IPS-15b (cell line): ENCODE measurements around the gene CLEC16A.

Experiments used
- H3K27me3 ChIP-seq: one replicate; pipeline ENCODE4 v1.6.1; 2013; ENCODE audit warnings: low read length; ENCODE audit not compliant: control insufficient read depth, insufficient read depth
- H3K36me3 ChIP-seq: one replicate; pipeline ENCODE4 v1.6.1; 2013; ENCODE audit warnings: low read length; ENCODE audit not compliant: control insufficient read depth, insufficient read depth
- H3K4me1 ChIP-seq: one replicate; pipeline ENCODE4 v1.6.1; 2013; ENCODE audit warnings: mild to moderate bottlenecking, low read length; ENCODE audit not compliant: control insufficient read depth, insufficient read depth
- H3K4me3 ChIP-seq: one replicate; pipeline ENCODE4 v1.5.1; 2013; ENCODE audit warnings: low read depth, low read length
- H3K9ac ChIP-seq: one replicate; pipeline ENCODE4 v1.6.1; 2013; ENCODE audit warnings: low read depth, mild to moderate bottlenecking, low read length
- H3K9me3 ChIP-seq: one replicate; pipeline ENCODE4 v1.6.1; 2013; ENCODE audit warnings: mild to moderate bottlenecking, low read length; ENCODE audit not compliant: control insufficient read depth, insufficient read depth

The CLEC16A gene

GRCh38 chr16:11145173-11145818 is 200.9 kb downstream of the CLEC16A start:
- no peaks in the 10 kb centered on the region for H3K9me3 ChIP-seq
- no peak overlapping the region for H3K9ac ChIP-seq
- H3K27me3 ChIP-seq: no peaks in the 10 kb centered on the region
- no peaks in the 10 kb centered on the region for H3K36me3 ChIP-seq
- no peak overlapping the region for H3K4me3 ChIP-seq
- H3K4me1 ChIP-seq: peaks cover 2% of the 10 kb centered on the region

GRCh38 chr16:11145819-11146211 is 201.5 kb downstream of the CLEC16A start:
- Histone ChIP-seq H3K4me1 (no peaks in the 10 kb centered on the region), H3K9ac (no peak overlapping the region), H3K9me3 (no peaks in the 10 kb centered on the region), H3K4me3 (no peak overlapping the region), H3K36me3 (no peaks in the 10 kb centered on the region), H3K27me3 (no peaks in the 10 kb centered on the region)

- Histone ChIP-seq H3K27me3 (no peaks in the 10 kb centered on the region), H3K9me3 (no peaks in the 10 kb centered on the region), H3K4me3 (no peak overlapping the region), H3K4me1 (no peaks in the 10 kb centered on the region), H3K9ac (no peak overlapping the region), H3K36me3 (no peaks in the 10 kb centered on the region)
Observed at GRCh38 chr16:11147033-11147753, 202.8 kb downstream of the CLEC16A start.

GRCh38 chr16:11147754-11148444 is 203.5 kb downstream of the CLEC16A start:
- no peaks in the 10 kb centered on the region for H3K36me3 ChIP-seq
- no peak overlapping the region for H3K9ac ChIP-seq
- no peaks in the 10 kb centered on the region for H3K4me1 ChIP-seq
- H3K4me3 ChIP-seq: no peak overlapping the region
- no peaks in the 10 kb centered on the region for H3K27me3 ChIP-seq
- H3K9me3 ChIP-seq: no peaks in the 10 kb centered on the region

GRCh38 chr16:11149011-11149616 is 204.8 kb downstream of the CLEC16A start:
- Histone ChIP-seq H3K27me3 (no peaks in the 10 kb centered on the region), H3K36me3 (no peaks in the 10 kb centered on the region), H3K9ac (no peak overlapping the region), H3K9me3 (no peaks in the 10 kb centered on the region), H3K4me3 (no peak overlapping the region), H3K4me1 (no peaks in the 10 kb centered on the region)

GRCh38 chr16:11150190-11150589 is 205.8 kb downstream of the CLEC16A start:
- no peak overlapping the region for H3K9ac ChIP-seq
- no peaks in the 10 kb centered on the region for H3K4me1 ChIP-seq
- no peaks in the 10 kb centered on the region for H3K36me3 ChIP-seq
- H3K9me3 ChIP-seq: no peaks in the 10 kb centered on the region
- no peak overlapping the region for H3K4me3 ChIP-seq
- H3K27me3 ChIP-seq: no peaks in the 10 kb centered on the region

- Histone ChIP-seq H3K27me3 (no peaks in the 10 kb centered on the region), H3K4me1 (no peaks in the 10 kb centered on the region), H3K4me3 (no peak overlapping the region), H3K9ac (no peak overlapping the region), H3K9me3 (no peaks in the 10 kb centered on the region), H3K36me3 (no peaks in the 10 kb centered on the region)
Observed at GRCh38 chr16:11151156-11151884, 207.0 kb downstream of the CLEC16A start.

- no peak overlapping the region for H3K4me3 ChIP-seq
- no peak overlapping the region for H3K9ac ChIP-seq
- no peaks in the 10 kb centered on the region for H3K36me3 ChIP-seq
- no peaks in the 10 kb centered on the region for H3K9me3 ChIP-seq
- no peaks in the 10 kb centered on the region for H3K27me3 ChIP-seq
- no peaks in the 10 kb centered on the region for H3K4me1 ChIP-seq
Observed at GRCh38 chr16:11151885-11152629, 207.7 kb downstream of the CLEC16A start.

- Histone ChIP-seq H3K4me1 (no peaks in the 10 kb centered on the region), H3K9ac (no peak overlapping the region), H3K9me3 (no peaks in the 10 kb centered on the region), H3K36me3 (no peaks in the 10 kb centered on the region), H3K27me3 (no peaks in the 10 kb centered on the region), H3K4me3 (no peak overlapping the region)
Observed at GRCh38 chr16:11152677-11153331, 208.4 kb downstream of the CLEC16A start.

GRCh38 chr16:11155284-11155806 is 211.0 kb downstream of the CLEC16A start:
- H3K4me1 ChIP-seq: no peaks in the 10 kb centered on the region
- no peak overlapping the region for H3K4me3 ChIP-seq
- no peaks in the 10 kb centered on the region for H3K36me3 ChIP-seq
- no peaks in the 10 kb centered on the region for H3K27me3 ChIP-seq
- no peaks in the 10 kb centered on the region for H3K9me3 ChIP-seq
- H3K9ac ChIP-seq: no peak overlapping the region
